ENCODE results near the gene ACCS.

The ACCS gene, protein sequence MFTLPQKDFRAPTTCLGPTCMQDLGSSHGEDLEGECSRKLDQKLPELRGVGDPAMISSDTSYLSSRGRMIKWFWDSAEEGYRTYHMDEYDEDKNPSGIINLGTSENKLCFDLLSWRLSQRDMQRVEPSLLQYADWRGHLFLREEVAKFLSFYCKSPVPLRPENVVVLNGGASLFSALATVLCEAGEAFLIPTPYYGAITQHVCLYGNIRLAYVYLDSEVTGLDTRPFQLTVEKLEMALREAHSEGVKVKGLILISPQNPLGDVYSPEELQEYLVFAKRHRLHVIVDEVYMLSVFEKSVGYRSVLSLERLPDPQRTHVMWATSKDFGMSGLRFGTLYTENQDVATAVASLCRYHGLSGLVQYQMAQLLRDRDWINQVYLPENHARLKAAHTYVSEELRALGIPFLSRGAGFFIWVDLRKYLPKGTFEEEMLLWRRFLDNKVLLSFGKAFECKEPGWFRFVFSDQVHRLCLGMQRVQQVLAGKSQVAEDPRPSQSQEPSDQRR

GRCh38 chr11:44065841-44066731, at the start of gene ACCS:
ACCS (plus strand) TSS chr11:44066270; CDS start chr11:44067628, 1,358 bp downstream.
- Histone ChIP-seq H2AFZ (ENCODE audit: low read depth, low read length, severe bottlenecking) (peak within 1 kb of the TSS; percentile 89), H3K27ac (ENCODE audit: low read depth, low read length) (no peak within 1 kb of the TSS), H3K9ac (ENCODE audit: low read length) (peak within 1 kb of the TSS; percentile 52), H3K9me2 (replicated peaks; ENCODE audit: insufficient read depth, low read length) (no peaks in the 10 kb centered on the region), H3K79me2 (ENCODE audit: insufficient read depth, low read length) (no peaks in the 10 kb centered on the region), H3F3A (ENCODE audit: insufficient read depth) (no peaks in the 10 kb centered on the region), H4K20me1 (ENCODE audit: low read depth, low read length) (no peaks in the 10 kb centered on the region), H3K9me3 (ENCODE audit: insufficient read depth, low read length) (no peaks in the 10 kb centered on the region), H3K27me3 (ENCODE audit: low read length) (no peaks in the 10 kb centered on the region), H3K36me3 (ENCODE audit: low read length) (no peaks in the 10 kb centered on the region), H3K4me3 (ENCODE audit: insufficient read depth, low read length, poor library complexity, severe bottlenecking) (peak within 1 kb of the TSS; percentile 53), H3K4me2 (ENCODE audit: low read depth, low read length, poor library complexity, severe bottlenecking) (peak within 1 kb of the TSS; percentile 58)
- TF ChIP-seq EZH2phosphoT487 (conservative IDR thresholded peaks at IDR 0.05; ENCODE audit: low read length): no peak
- TF ChIP-seq, protein P1, sequence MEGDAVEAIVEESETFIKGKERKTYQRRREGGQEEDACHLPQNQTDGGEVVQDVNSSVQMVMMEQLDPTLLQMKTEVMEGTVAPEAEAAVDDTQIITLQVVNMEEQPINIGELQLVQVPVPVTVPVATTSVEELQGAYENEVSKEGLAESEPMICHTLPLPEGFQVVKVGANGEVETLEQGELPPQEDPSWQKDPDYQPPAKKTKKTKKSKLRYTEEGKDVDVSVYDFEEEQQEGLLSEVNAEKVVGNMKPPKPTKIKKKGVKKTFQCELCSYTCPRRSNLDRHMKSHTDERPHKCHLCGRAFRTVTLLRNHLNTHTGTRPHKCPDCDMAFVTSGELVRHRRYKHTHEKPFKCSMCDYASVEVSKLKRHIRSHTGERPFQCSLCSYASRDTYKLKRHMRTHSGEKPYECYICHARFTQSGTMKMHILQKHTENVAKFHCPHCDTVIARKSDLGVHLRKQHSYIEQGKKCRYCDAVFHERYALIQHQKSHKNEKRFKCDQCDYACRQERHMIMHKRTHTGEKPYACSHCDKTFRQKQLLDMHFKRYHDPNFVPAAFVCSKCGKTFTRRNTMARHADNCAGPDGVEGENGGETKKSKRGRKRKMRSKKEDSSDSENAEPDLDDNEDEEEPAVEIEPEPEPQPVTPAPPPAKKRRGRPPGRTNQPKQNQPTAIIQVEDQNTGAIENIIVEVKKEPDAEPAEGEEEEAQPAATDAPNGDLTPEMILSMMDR (IDR thresholded peaks at IDR 0.05; ENCODE audit: insufficient read depth, low read length, poor library complexity, severe bottlenecking): no peak

GRCh38 chr11:44016546-44017442, 49.3 kb upstream of the ACCS start:
- Histone ChIP-seq H3K27me3 (ENCODE audit: low read length) (no peaks in the 10 kb centered on the region), H3K9me3 (ENCODE audit: insufficient read depth, low read length) (no peaks in the 10 kb centered on the region), H3K36me3 (ENCODE audit: low read length) (no peaks in the 10 kb centered on the region), H3K9me2 (replicated peaks; ENCODE audit: insufficient read depth, low read length) (no peaks in the 10 kb centered on the region), H3F3A (ENCODE audit: insufficient read depth) (no peaks in the 10 kb centered on the region), H3K27ac (ENCODE audit: low read depth, low read length) (no peak overlapping the region), H3K4me3 (ENCODE audit: insufficient read depth, low read length, poor library complexity, severe bottlenecking) (no peak overlapping the region), H4K20me1 (ENCODE audit: low read depth, low read length) (no peaks in the 10 kb centered on the region), H2AFZ (ENCODE audit: low read depth, low read length, severe bottlenecking) (no peak overlapping the region), H3K79me2 (ENCODE audit: insufficient read depth, low read length) (no peaks in the 10 kb centered on the region), H3K4me2 (ENCODE audit: low read depth, low read length, poor library complexity, severe bottlenecking) (no peak overlapping the region), H3K9ac (ENCODE audit: low read length) (no peak overlapping the region)
- TF ChIP-seq, protein P1 (IDR thresholded peaks at IDR 0.05; ENCODE audit: insufficient read depth, low read length, poor library complexity, severe bottlenecking): no peak
- no peak for TF ChIP-seq EZH2phosphoT487 (conservative IDR thresholded peaks at IDR 0.05; ENCODE audit: low read length)

DNA sequence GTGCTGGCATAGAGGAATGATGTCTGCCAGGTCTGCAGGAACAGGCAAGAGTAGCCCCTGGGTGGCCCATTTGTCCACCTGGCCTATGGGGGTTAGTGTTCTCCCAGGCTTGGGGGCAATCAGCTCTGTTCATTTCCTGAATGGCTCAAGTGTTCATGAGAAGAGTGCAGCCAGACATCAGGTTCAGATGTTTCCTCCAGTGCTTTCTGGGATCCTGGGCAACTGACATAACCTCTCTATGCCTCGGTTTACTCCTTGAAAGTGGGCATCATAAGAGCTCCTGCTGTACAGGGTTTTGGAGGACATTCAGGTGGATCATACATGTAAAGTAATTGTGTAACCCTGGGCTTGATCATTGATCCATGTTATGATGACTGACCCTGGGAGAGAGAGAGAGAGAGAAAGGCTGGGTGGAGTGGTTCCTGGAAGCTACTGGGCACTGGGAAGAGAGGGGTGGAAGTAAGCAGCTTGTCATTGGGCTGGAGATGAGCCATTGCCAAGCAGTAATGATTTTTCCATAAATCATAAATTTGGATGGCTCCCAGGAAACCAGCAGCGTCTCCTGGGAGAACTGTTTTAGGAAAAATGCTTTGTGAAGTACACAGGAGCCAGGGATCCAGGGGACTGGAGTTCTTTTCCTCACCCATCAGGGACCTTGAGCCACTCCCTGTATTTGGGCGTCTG, 48.5 kb upstream of the ACCS start:
- H3K79me2 ChIP-seq (ENCODE audit: insufficient read depth, low read length): no peaks in the 10 kb centered on the region
- H3K9me2 ChIP-seq (replicated peaks; ENCODE audit: insufficient read depth, low read length): no peaks in the 10 kb centered on the region
- no peak overlapping the region for H3K4me2 ChIP-seq (ENCODE audit: low read depth, low read length, poor library complexity, severe bottlenecking)
- H3K36me3 ChIP-seq (ENCODE audit: low read length): no peaks in the 10 kb centered on the region
- H3K9me3 ChIP-seq (ENCODE audit: insufficient read depth, low read length): no peaks in the 10 kb centered on the region
- no peaks in the 10 kb centered on the region for H4K20me1 ChIP-seq (ENCODE audit: low read depth, low read length)
- H3K4me3 ChIP-seq (ENCODE audit: insufficient read depth, low read length, poor library complexity, severe bottlenecking): no peak overlapping the region
- no peaks in the 10 kb centered on the region for H3K27me3 ChIP-seq (ENCODE audit: low read length)
- H2AFZ ChIP-seq (ENCODE audit: low read depth, low read length, severe bottlenecking): no peak overlapping the region
- H3F3A ChIP-seq (ENCODE audit: insufficient read depth): no peaks in the 10 kb centered on the region
- TF ChIP-seq, protein P1 (IDR thresholded peaks at IDR 0.05; ENCODE audit: insufficient read depth, low read length, poor library complexity, severe bottlenecking): no peak
- TF ChIP-seq EZH2phosphoT487 (conservative IDR thresholded peaks at IDR 0.05; ENCODE audit: low read length): no peak
- no peak overlapping the region for H3K9ac ChIP-seq (ENCODE audit: low read length)
- no peak overlapping the region for H3K27ac ChIP-seq (ENCODE audit: low read depth, low read length)

Measured in SU-DHL-6 (cell line).